NCI-H2107 (cell line): ENCODE results near the gene ZNF641.

Experiments used
- DNase-seq: peaks from one replicate; lab custom pipeline; 2025; lab: John Stamatoyannopoulos, UW

ZNF641 gene

GRCh38 chr12:48350249-48351021 is at the start of gene ZNF641:
Gene ZNF641, minus strand, starts transcription at chr12:48350919. Its CDS starts 2,829 bp downstream, at chr12:48348090.
- peak; percentile 58 for DNase-seq

GRCh38 chr12:48390026-48390425 is 39.3 kb upstream of the ZNF641 start:
- DNase-seq, result no peak

GRCh38 chr12:48389409-48389808 is 38.7 kb upstream of the ZNF641 start:
- DNase-seq, result no peak

- no peak for DNase-seq
These were observed 38.2 kb upstream of the ZNF641 start for GRCh38 chr12:48388938-48389337.

GRCh38 chr12:48388460-48388859 is 37.7 kb upstream of the ZNF641 start:
- no peak for DNase-seq

- DNase-seq, result no peak
These were observed 29.9 kb upstream of the ZNF641 start for GRCh38 chr12:48380596-48380995.

GRCh38 chr12:48379794-48380193 is 29.1 kb upstream of the ZNF641 start:
- DNase-seq, result no peak

- DNase-seq, result no peak
These were observed 26.9 kb upstream of the ZNF641 start for GRCh38 chr12:48377646-48378045.

GRCh38 chr12:48374164-48374563 is 23.4 kb upstream of the ZNF641 start:
- no peak for DNase-seq

GRCh38 chr12:48366131-48366530 is 15.4 kb upstream of the ZNF641 start:
- no peak for DNase-seq

GRCh38 chr12:48361664-48362339 is 11.1 kb upstream of the ZNF641 start:
- DNase-seq, result no peak

- no peak for DNase-seq
These were observed 8.3 kb upstream of the ZNF641 start for GRCh38 chr12:48358937-48359513.

GRCh38 chr12:48356041-48356768 is 5.5 kb upstream of the ZNF641 start:
- no peak for DNase-seq

GRCh38 chr12:48352157-48352760 is 1.5 kb upstream of the ZNF641 start:
- no peak for DNase-seq

- DNase-seq, result no peak
These were observed 446 bp upstream of the ZNF641 start for GRCh38 chr12:48351022-48351708.

- DNase-seq, result no peak
These were observed 1.2 kb downstream of the ZNF641 start for GRCh38 chr12:48349471-48349870.

GRCh38 chr12:48342980-48343379 is 7.7 kb downstream of the ZNF641 start:
- no peak for DNase-seq

GRCh38 chr12:48340943-48341342 is 9.8 kb downstream of the ZNF641 start:
- DNase-seq, result no peak

- no peak for DNase-seq
These were observed 11.1 kb downstream of the ZNF641 start for GRCh38 chr12:48339442-48340117.

GRCh38 chr12:48336564-48336963 is 14.2 kb downstream of the ZNF641 start:
- DNase-seq, result no peak

- DNase-seq, result no peak
These were observed 14.7 kb downstream of the ZNF641 start for GRCh38 chr12:48336061-48336460.
